Body of pancreas (tissue), 4 donors: ENCODE data around the gene VRK1.

ENCODE experiments used
- POLR2A ChIP-seq, 3 donors: fragments of 450-650 bp; IDR thresholded peaks; one replicate each; pipeline ENCODE4 v1.6.1; 2016; ENCODE audit warnings: antibody characterized with exemption in 3 of 3, mild to moderate bottlenecking in 2 of 3
- TF ChIP-seq, protein P1 (sequence below), 7 experiments: fragments of 450-650 bp in 4 of 7; fragments of 200-600 bp in 3 of 7; sonication (generic) in 3 of 7; IDR thresholded peaks; one replicate each; pipeline ENCODE4 v1.5.1; 2016 to 2019; ENCODE audit warnings: antibody characterized with exemption in 7 of 7

DNA sequence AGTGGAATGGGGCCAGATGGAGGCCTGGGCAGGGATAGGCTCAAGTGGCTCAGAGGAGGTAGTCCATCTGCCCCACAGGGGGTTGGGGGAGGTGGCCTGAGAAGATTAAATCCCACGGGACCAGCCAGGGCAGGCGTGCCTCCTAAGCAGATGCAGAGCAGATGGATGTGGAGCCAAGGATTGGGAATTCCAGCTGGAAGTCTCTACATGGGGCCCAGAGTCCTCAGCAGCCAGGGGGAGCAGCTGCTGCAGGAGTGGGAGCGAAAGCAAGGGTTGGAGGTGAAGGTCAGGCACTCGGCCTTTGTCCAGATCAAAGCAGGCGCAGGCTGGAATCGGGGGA is 42.4 kb upstream of the VRK1 start:
- TF ChIP-seq, protein P1, sequence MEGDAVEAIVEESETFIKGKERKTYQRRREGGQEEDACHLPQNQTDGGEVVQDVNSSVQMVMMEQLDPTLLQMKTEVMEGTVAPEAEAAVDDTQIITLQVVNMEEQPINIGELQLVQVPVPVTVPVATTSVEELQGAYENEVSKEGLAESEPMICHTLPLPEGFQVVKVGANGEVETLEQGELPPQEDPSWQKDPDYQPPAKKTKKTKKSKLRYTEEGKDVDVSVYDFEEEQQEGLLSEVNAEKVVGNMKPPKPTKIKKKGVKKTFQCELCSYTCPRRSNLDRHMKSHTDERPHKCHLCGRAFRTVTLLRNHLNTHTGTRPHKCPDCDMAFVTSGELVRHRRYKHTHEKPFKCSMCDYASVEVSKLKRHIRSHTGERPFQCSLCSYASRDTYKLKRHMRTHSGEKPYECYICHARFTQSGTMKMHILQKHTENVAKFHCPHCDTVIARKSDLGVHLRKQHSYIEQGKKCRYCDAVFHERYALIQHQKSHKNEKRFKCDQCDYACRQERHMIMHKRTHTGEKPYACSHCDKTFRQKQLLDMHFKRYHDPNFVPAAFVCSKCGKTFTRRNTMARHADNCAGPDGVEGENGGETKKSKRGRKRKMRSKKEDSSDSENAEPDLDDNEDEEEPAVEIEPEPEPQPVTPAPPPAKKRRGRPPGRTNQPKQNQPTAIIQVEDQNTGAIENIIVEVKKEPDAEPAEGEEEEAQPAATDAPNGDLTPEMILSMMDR (IDR thresholded peaks at IDR 0.05): no peak
- no peak for TF ChIP-seq POLR2A (IDR thresholded peaks at IDR 0.05)
